IPS DF 6.9 (cell line): ENCODE measurements around the gene OR7C1.
"Not testable (repeated sequence)": the region's sequence is repeated elsewhere in the genome, so short reads cannot be mapped to it uniquely, and the experiment has no call there.

Experiments
- DNase-seq: peaks from one replicate; pipeline ENCODE4 v3.0.0-alpha.2; 2013; ENCODE audit warnings: low read depth, low spot score
- H3K27ac ChIP-seq: one replicate; pipeline ENCODE4 v1.5.1; 2013; ENCODE audit warnings: low read length, control low read depth
- H3K27me3 ChIP-seq: 2 replicates; pipeline ENCODE4 v1.6.1; 2013; ENCODE audit warnings: mild to moderate bottlenecking, low read length; ENCODE audit not compliant: control insufficient read depth, insufficient read depth
- H3K36me3 ChIP-seq: 2 replicates; pipeline ENCODE4 v1.6.1; 2013; ENCODE audit warnings: low read length; ENCODE audit not compliant: control insufficient read depth, insufficient read depth
- H3K4me1 ChIP-seq: 2 replicates; pipeline ENCODE4 v1.6.1; 2013; ENCODE audit warnings: low read length; ENCODE audit not compliant: control insufficient read depth, insufficient read depth
- H3K4me3 ChIP-seq: 2 replicates; pipeline ENCODE4 v1.5.1; 2013; ENCODE audit warnings: mild to moderate bottlenecking, low read length
- H3K9me3 ChIP-seq: 2 replicates; pipeline ENCODE4 v1.6.1; 2013; ENCODE audit warnings: low read length, inconsistent platforms; ENCODE audit not compliant: control insufficient read depth, insufficient read depth
- WGBS: extraction: QIAGEN DNeasy Blood & Tissue Kit; methylation state at CpG from one replicate; pipeline ENCODE4 v1.1.7; 2013; ENCODE audit warnings: mixed read lengths, missing lambda C conversion rate; ENCODE audit not compliant: insufficient read length, insufficient coverage; 5-methylcytosine and 5-hydroxymethylcytosine counted together

Gene OR7C1

GRCh38 chr19:14767466-14767971 is 67.5 kb downstream of the OR7C1 start:
- Histone ChIP-seq H3K4me3 (no peak overlapping the region), H3K4me1 (no peaks in the 10 kb centered on the region), H3K27ac (no peak overlapping the region), H3K36me3 (no peaks in the 10 kb centered on the region; the same call in 1 of the 2 replicates), H3K9me3 (no peaks in the 10 kb centered on the region), H3K27me3 (no peaks in the 10 kb centered on the region)
- no CpG with 5 or more reads among the region's 2 CpGs for WGBS
- no peak for DNase-seq

GRCh38 chr19:14765841-14766240 is 69.1 kb downstream of the OR7C1 start:
- H3K27me3 ChIP-seq, H3K36me3 ChIP-seq, H3K4me1 ChIP-seq, H3K27ac ChIP-seq, H3K9me3 ChIP-seq, DNase-seq, H3K4me3 ChIP-seq: not testable (repeated sequence)
- no CpG with 5 or more reads among the region's 15 CpGs for WGBS

GRCh38 chr19:14765403-14765802 is 69.6 kb downstream of the OR7C1 start:
- not testable (repeated sequence) for H3K4me1 ChIP-seq, H3K27ac ChIP-seq, H3K9me3 ChIP-seq, H3K4me3 ChIP-seq, H3K27me3 ChIP-seq, H3K36me3 ChIP-seq, DNase-seq
- WGBS, result no CpG with 5 or more reads among the region's 18 CpGs

- Histone ChIP-seq H3K27ac (no peak overlapping the region), H3K27me3 (no peaks in the 10 kb centered on the region), H3K36me3 (no peaks in the 10 kb centered on the region; the same call in 1 of the 2 replicates), H3K9me3 (no peaks in the 10 kb centered on the region), H3K4me1 (no peaks in the 10 kb centered on the region), H3K4me3 (no peak overlapping the region)
- no peak for DNase-seq
- no CpG with 5 or more reads among the region's 9 CpGs for WGBS
Observed at GRCh38 chr19:14764401-14764800, 70.6 kb downstream of the OR7C1 start.

GRCh38 chr19:14763497-14764145 is 71.4 kb downstream of the OR7C1 start:
- 100% methylated on average over 3 of the region's 4 CpGs for WGBS
- DNase-seq, result no peak
- Histone ChIP-seq H3K4me3 (no peak overlapping the region), H3K27ac (no peak overlapping the region), H3K36me3 (no peaks in the 10 kb centered on the region; the same call in 1 of the 2 replicates), H3K9me3 (no peaks in the 10 kb centered on the region), H3K27me3 (no peaks in the 10 kb centered on the region), H3K4me1 (no peaks in the 10 kb centered on the region)

- no CpG with 5 or more reads among the region's 2 CpGs for WGBS
- Histone ChIP-seq H3K9me3 (no peaks in the 10 kb centered on the region), H3K4me3 (no peak overlapping the region), H3K27ac (no peak overlapping the region), H3K36me3 (no peaks in the 10 kb centered on the region; the same call in 1 of the 2 replicates), H3K27me3 (no peaks in the 10 kb centered on the region), H3K4me1 (no peaks in the 10 kb centered on the region)
- no peak for DNase-seq
Observed at GRCh38 chr19:14762111-14762510, 72.9 kb downstream of the OR7C1 start.

GRCh38 chr19:14761607-14762006 is 73.4 kb downstream of the OR7C1 start:
- no peak for DNase-seq
- WGBS, result no CpG with 5 or more reads among the region's 5 CpGs
- Histone ChIP-seq H3K27me3 (no peaks in the 10 kb centered on the region), H3K4me3 (no peak overlapping the region), H3K9me3 (no peaks in the 10 kb centered on the region), H3K36me3 (no peaks in the 10 kb centered on the region; the same call in 1 of the 2 replicates), H3K4me1 (no peaks in the 10 kb centered on the region), H3K27ac (no peak overlapping the region)

GRCh38 chr19:14758816-14759215 is 76.2 kb downstream of the OR7C1 start:
- DNase-seq, result peak; percentile 60
- no peaks in the 10 kb centered on the region for H3K36me3 ChIP-seq

GRCh38 chr19:14748601-14749000 is 86.4 kb downstream of the OR7C1 start:
- no peak overlapping the region for H3K27ac ChIP-seq
- no CpG with 5 or more reads among the region's 6 CpGs for WGBS
- no peak overlapping the region for H3K4me3 ChIP-seq
- H3K27me3 ChIP-seq, result no peaks in the 10 kb centered on the region
- H3K4me1 ChIP-seq, result no peaks in the 10 kb centered on the region
- DNase-seq, result no peak
- H3K36me3 ChIP-seq, result no peaks in the 10 kb centered on the region
- H3K9me3 ChIP-seq, result no peaks in the 10 kb centered on the region

More at GRCh38 chr19:14758816-14759215, 76.2 kb downstream of the OR7C1 start:
- Histone ChIP-seq H3K9me3 (no peaks in the 10 kb centered on the region), H3K27me3 (no peaks in the 10 kb centered on the region), H3K27ac (no peak overlapping the region), H3K4me3 (no peak overlapping the region), H3K4me1 (no peaks in the 10 kb centered on the region)
- no CpG with 5 or more reads among the region's 16 CpGs for WGBS
